Measurements from ENCODE around the gene SSC4D.

- TF ChIP-seq CTCF (IDR thresholded peaks at IDR 0.05 in 8 of 11, conservative IDR thresholded peaks at IDR 0.05 in 3 of 11) (no peak), POLR2A (IDR thresholded peaks at IDR 0.05) (no peak)
Observed at GRCh38 chr7:76369018-76369417, 40.5 kb downstream of the SSC4D start.

Data from spleen (tissue), 7 donors.